ENCODE results near the gene GRB2.
A peak's percentile ranks its signal among the peaks of the same experiment; 100 is the strongest.
"Not testable (repeated sequence)": the region's sequence is repeated elsewhere in the genome, so short reads cannot be mapped to it uniquely, and the experiment has no call there.

Gene GRB2

GRCh38 chr17:75405365-75406221, at the start of gene GRB2:
Gene GRB2 (minus strand): TSS chr17:75405678. CDS start chr17:75393628, 12,050 bp downstream.
- peak; percentile 90 for DNase-seq (ENCODE audit: low read depth)
- peak within 1 kb of the TSS; percentile 91 for H3K4me3 ChIP-seq (ENCODE audit: control insufficient read depth, low read depth, low read length)
- TF ChIP-seq CTCF (conservative IDR thresholded peaks at IDR 0.05; ENCODE audit: control insufficient read depth, insufficient read depth, low read depth, low read length): no peak

GRCh38 chr17:75454672-75455071, 49.2 kb upstream of the GRB2 start:
- not testable (repeated sequence) for DNase-seq (ENCODE audit: low read depth); H3K4me3 ChIP-seq (ENCODE audit: control insufficient read depth, low read depth, low read length)

GRCh38 chr17:75454193-75454592, 48.7 kb upstream of the GRB2 start:
- DNase-seq (ENCODE audit: low read depth): no peak
- TF ChIP-seq CTCF (conservative IDR thresholded peaks at IDR 0.05; ENCODE audit: control insufficient read depth, insufficient read depth, low read depth, low read length): no peak
- no peak overlapping the region for H3K4me3 ChIP-seq (ENCODE audit: control insufficient read depth, low read depth, low read length)

- no peak for TF ChIP-seq CTCF (conservative IDR thresholded peaks at IDR 0.05; ENCODE audit: control insufficient read depth, insufficient read depth, low read depth, low read length)
- DNase-seq (ENCODE audit: low read depth): no peak
These were observed 44.8 kb upstream of the GRB2 start for GRCh38 chr17:75450270-75450669.

GRCh38 chr17:75447951-75448856, 42.7 kb upstream of the GRB2 start:
- no peak overlapping the region for H3K4me3 ChIP-seq (ENCODE audit: control insufficient read depth, low read depth, low read length)
- TF ChIP-seq CTCF (conservative IDR thresholded peaks at IDR 0.05; ENCODE audit: control insufficient read depth, insufficient read depth, low read depth, low read length): no peak
- DNase-seq (ENCODE audit: low read depth): no peak

More at GRCh38 chr17:75450270-75450669, 44.8 kb upstream of the GRB2 start:
- no peak overlapping the region for H3K4me3 ChIP-seq (ENCODE audit: control insufficient read depth, low read depth, low read length)

- H3K4me3 ChIP-seq (ENCODE audit: control insufficient read depth, low read depth, low read length); DNase-seq (ENCODE audit: low read depth): not testable (repeated sequence)
These were observed 40.4 kb upstream of the GRB2 start for GRCh38 chr17:75445896-75446295.

GRCh38 chr17:75445296-75445695, 39.8 kb upstream of the GRB2 start:
- no peak overlapping the region for H3K4me3 ChIP-seq (ENCODE audit: control insufficient read depth, low read depth, low read length)
- TF ChIP-seq CTCF (conservative IDR thresholded peaks at IDR 0.05; ENCODE audit: control insufficient read depth, insufficient read depth, low read depth, low read length): no peak
- DNase-seq (ENCODE audit: low read depth): no peak

All from fibroblast of mammary gland (primary cell).